ENCODE results near the gene THEMIS.
"Not testable (repeated sequence)": the region's sequence is repeated elsewhere in the genome, so short reads cannot be mapped to it uniquely, and the experiment has no call there.

Gene THEMIS

DNA sequence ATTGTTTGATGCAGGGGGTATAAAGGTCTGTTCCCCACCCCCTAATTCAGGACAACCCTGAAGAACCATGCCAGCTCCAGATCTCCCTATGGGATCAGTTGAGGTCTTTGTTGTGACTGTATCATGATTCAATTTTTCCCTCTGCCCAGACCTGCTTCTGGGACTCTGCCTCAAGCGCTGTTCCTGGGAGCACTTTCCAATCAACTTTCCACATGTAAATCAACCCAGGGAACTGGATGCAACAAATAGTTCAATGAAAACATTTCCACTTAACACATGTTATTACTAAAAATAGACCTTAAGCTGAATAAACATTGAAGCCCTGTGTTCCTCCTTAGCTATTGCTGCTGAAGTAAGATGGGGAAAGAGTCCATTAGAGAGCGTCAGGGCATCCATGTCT is 184.4 kb downstream of the THEMIS start:
- DNase-seq: no peak

DNA sequence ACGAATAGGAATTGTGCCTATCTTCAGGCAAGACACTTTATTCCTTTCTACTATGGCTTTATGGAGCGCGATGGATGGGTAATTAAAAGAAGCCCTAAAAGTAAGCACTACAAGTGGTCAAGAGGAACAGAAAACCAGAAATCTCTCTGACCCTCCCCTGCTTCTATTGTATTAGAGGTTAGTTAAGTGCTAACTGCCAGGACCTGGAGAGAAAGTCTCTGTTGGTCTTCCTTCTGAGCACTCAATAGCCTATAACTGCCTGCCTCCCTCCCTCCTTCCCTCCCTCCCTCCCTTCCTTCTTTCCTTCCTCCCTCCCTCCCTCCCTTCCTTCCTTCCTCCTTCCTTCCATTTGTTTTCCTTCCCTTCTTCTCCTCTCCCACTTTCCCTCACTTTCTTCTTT is 190.2 kb downstream of the THEMIS start:
- no peak for DNase-seq

DNA sequence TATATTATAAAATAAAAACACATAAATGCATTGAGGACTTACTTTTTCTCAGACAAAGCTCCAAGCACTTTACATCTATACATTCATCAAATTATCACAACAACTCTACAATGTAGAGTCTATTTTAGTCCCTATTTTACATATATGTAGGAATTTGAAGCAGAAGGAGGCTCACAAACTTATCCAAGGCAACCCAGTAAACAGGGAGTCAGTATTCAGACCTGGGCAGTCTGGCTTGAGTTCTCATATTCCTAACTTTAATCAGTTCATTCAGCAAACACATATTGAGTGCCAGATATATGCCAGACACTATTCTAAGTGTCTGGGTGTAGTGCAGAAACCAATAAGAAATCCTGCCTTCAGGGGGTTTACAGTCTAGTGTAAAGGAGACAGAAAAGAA is 194.6 kb downstream of the THEMIS start:
- DNase-seq: no peak

DNA sequence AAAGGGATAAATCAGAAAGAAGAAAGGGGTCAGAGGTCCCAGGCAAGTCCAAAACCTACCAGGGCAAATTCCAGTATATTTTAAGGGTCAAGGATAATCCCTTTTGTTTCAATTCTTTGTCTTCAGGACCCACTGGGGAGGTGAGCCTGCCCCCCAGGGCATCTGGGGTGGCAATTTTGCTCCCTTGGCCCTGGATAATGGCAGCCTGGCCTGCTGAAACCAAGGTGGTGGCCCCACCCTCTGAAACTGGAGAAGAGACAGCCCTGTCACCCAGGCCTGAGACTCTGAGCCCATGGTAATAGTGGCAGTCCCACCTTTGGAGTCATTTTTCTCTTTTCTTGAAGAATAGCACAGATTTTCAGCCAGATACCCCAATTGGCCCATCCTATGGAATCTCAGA is 205.8 kb downstream of the THEMIS start:
- DNase-seq: no peak

- DNase-seq: no peak
These were observed 209.7 kb downstream of the THEMIS start for GRCh38 chr6:127691146-127691545.

- DNase-seq: no peak
These were observed 210.3 kb downstream of the THEMIS start for GRCh38 chr6:127690588-127690987.

- no peak for DNase-seq
These were observed 210.8 kb downstream of the THEMIS start for GRCh38 chr6:127690092-127690491.

GRCh38 chr6:127687490-127687889 is 213.4 kb downstream of the THEMIS start:
- DNase-seq: not testable (repeated sequence)

- no peak for DNase-seq
These were observed 214.8 kb downstream of the THEMIS start for GRCh38 chr6:127686084-127686483.

DNA sequence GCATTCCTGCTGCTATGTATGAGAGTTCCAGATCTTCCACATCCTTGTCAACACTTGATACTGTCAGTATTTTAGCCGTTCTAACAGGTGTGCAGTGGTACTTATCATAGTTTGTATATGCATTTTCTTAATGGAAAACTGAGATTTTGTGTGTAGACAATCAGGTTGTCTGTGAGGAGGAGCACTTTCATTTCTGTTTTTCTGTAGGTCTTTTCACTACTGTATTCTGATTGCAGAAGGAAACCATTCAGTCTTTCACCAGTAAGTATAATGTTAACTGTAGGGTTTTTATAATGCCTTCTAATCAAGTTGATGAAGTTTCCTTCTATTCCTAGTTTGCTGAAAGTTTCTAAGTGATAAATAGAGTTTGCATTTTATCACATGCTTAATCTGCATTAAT is 216.4 kb downstream of the THEMIS start:
- no peak for DNase-seq
